Transverse colon (tissue), 4 donors: ENCODE data around the gene DHRS1. TPM values are rescaled to one million over a fixed set of nuclear protein-coding genes. Genes with fewer than 3 reads are reported as not detected.

Experiments
- DNase-seq: peaks from one replicate; pipeline ENCODE4 v3.0.0-alpha.2; 2019
- H3K27ac ChIP-seq, 4 donors: fragments of 200-600 bp; sonication (generic); 2 replicates each; pipeline ENCODE4 v1.5.1; 2016 to 2018; ENCODE audit warnings: inconsistent platforms in 4 of 4
- H3K27me3 ChIP-seq: fragments of 200-600 bp; sonication (generic); 2 replicates; pipeline ENCODE4 v1.5.1; 2017; ENCODE audit warnings: inconsistent platforms
- H3K36me3 ChIP-seq, 4 donors: fragments of 200-600 bp; sonication (generic); 2 replicates each; pipeline ENCODE4 v1.5.1; 2017 to 2019; ENCODE audit warnings: inconsistent platforms in 4 of 4
- H3K4me1 ChIP-seq, 4 donors: fragments of 200-600 bp; sonication (generic); 2 replicates each; pipeline ENCODE4 v1.5.1; 2017 to 2020; ENCODE audit warnings: inconsistent platforms in 4 of 4
- H3K4me3 ChIP-seq, 4 donors: fragments of 200-600 bp; sonication (generic); 1 replicate in 1 of 4; 2 replicates in 3 of 4; pipeline versions ENCODE4 v1.5.1 to v1.6.1; 2017 to 2019; ENCODE audit warnings: inconsistent platforms in 4 of 4
- H3K9me3 ChIP-seq, 2 donors: fragments of 200-600 bp; sonication (generic); 2 replicates each; pipeline ENCODE4 v1.5.1; 2017 to 2019; ENCODE audit warnings: inconsistent platforms in 2 of 2
- CTCF ChIP-seq, 5 experiments: fragments of 200-600 bp in 3 of 5; fragments of 450-650 bp in 2 of 5; sonication (generic) in 3 of 5; IDR thresholded peaks; 1 replicate in 2 of 5; 2 replicates in 3 of 5; pipeline ENCODE4 v1.5.1; 2016 to 2017; ENCODE audit warnings: antibody characterized with exemption in 5 of 5, inconsistent platforms in 3 of 5, mild to moderate bottlenecking in 2 of 5, moderate library complexity in 1 of 5
- EP300 ChIP-seq: sonication (generic); formaldehyde crosslinking; IDR thresholded peaks from one replicate; pipeline ENCODE4 v1.6.1; 2017; ENCODE audit warnings: antibody characterized with exemption, low read depth
- POLR2A ChIP-seq: fragments of 450-650 bp; IDR thresholded peaks from one replicate; pipeline ENCODE4 v1.6.1; 2016; ENCODE audit warnings: antibody characterized with exemption, mild to moderate bottlenecking, moderate library complexity
- POLR2AphosphoS5 ChIP-seq, 3 donors: sonication (generic); formaldehyde crosslinking; IDR thresholded peaks; one replicate each; pipeline ENCODE4 v1.6.1; 2016; ENCODE audit warnings: antibody characterized with exemption in 3 of 3
- WGBS, 2 donors: methylation state at CpG; one replicate each; pipeline ENCODE4 v1.1.5; 2018; ENCODE audit warnings: low coverage in 1 of 2; 5-methylcytosine and 5-hydroxymethylcytosine counted together
- in situ Hi-C, 4 donors: fragments of 200-750 bp; cut with MboI; loops; one replicate each; pipeline versions ENCODE4 v1.15.0 to v1.15.1; 2017; ENCODE audit warnings: low sequenced_read_pairs in 3 of 4, low pct_ligation_motif_present in 1 of 4, low pct_unique_long_range_greater_than_20kb in 1 of 4
- intact Hi-C: fragments of 100-400 bp; cut with DNase I; formaldehyde crosslinking; loops from one replicate; pipeline ENCODE4 v1.15.1; 2023; ENCODE audit warnings: low total_unique reads
- total RNA-seq, 4 donors: library from RNA; depleted of rRNA; stranded (reverse); fragments of >200 nt; gene quantifications; one replicate each; pipeline ENCODE4 v1.1.0, GENCODE V29; 2016

Gene DHRS1
- total RNA-seq, 4 donors from 2014 or later = 84.2 to 106 (median 94.6) TPM

GRCh38 chr14:24278424-24278823, 21.2 kb downstream of the DHRS1 start:
- no peak overlapping the region for H3K27ac ChIP-seq
- intact Hi-C loops (no loop called here), in situ Hi-C loops (no loop called here)
- H3K4me1 ChIP-seq = no peaks in the 10 kb centered on the region
- WGBS, 2 donors = 82 to 89% methylated on average over 2 to 5 of the region's 5 CpGs
- no peaks in the 10 kb centered on the region for H3K9me3 ChIP-seq
- H3K36me3 ChIP-seq = no peaks in the 10 kb centered on the region
- H3K27me3 ChIP-seq = no peaks in the 10 kb centered on the region
- TF ChIP-seq POLR2AphosphoS5 (IDR thresholded peaks at IDR 0.05) = no peak
- no peak for TF ChIP-seq CTCF (IDR thresholded peaks at IDR 0.05)
- TF ChIP-seq EP300 = no peak
- no peak for TF ChIP-seq POLR2A
- DNase-seq = no peak
- no peak overlapping the region for H3K4me3 ChIP-seq

- peak overlapping the region in 3 of 4 donors; percentile 29 to 51 (median 44) for H3K27ac ChIP-seq
- H3K4me3 ChIP-seq = no peak overlapping the region
- H3K36me3 ChIP-seq = no peaks in the 10 kb centered on the region
- intact Hi-C loops (no loop called here), in situ Hi-C loops (no loop called here)
- H3K4me1 ChIP-seq = no peaks in the 10 kb centered on the region
- TF ChIP-seq CTCF (IDR thresholded peaks at IDR 0.05) (no peak), POLR2AphosphoS5 (IDR thresholded peaks at IDR 0.05) (no peak), POLR2A (no peak), EP300 (no peak)
- H3K9me3 ChIP-seq = no peaks in the 10 kb centered on the region
- 70 to 78% methylated on average over 3 to 11 of the region's 11 CpGs for WGBS, 2 donors
- no peaks in the 10 kb centered on the region for H3K27me3 ChIP-seq
- peak; percentile 24 for DNase-seq
These were observed 21.8 kb downstream of the DHRS1 start for GRCh38 chr14:24277606-24278321.

GRCh38 chr14:24277071-24277470, 22.5 kb downstream of the DHRS1 start:
- H3K36me3 ChIP-seq = no peaks in the 10 kb centered on the region
- H3K4me3 ChIP-seq = no peak overlapping the region
- DNase-seq = no peak
- H3K27ac ChIP-seq = peak overlapping the region in 2 of 4 donors; percentile 29 to 44
- TF ChIP-seq POLR2A = no peak
- no peak for TF ChIP-seq POLR2AphosphoS5 (IDR thresholded peaks at IDR 0.05)
- TF ChIP-seq EP300 = no peak
- TF ChIP-seq CTCF (IDR thresholded peaks at IDR 0.05) = no peak
- no peaks in the 10 kb centered on the region for H3K27me3 ChIP-seq
- H3K4me1 ChIP-seq = peaks cover 0 to 6% (median 0%) of the 10 kb centered on the region in 4 donors
- in situ Hi-C loops = no loop called here
- intact Hi-C loops = no loop called here
- H3K9me3 ChIP-seq = no peaks in the 10 kb centered on the region
- 86 to 89% methylated on average over 1 to 6 of the region's 6 CpGs for WGBS, 2 donors

GRCh38 chr14:24274101-24274543, 25.5 kb downstream of the DHRS1 start:
- intact Hi-C loops (no loop called here), in situ Hi-C loops (no loop called here)
- 59 to 91% methylated on average over 2 to 3 of the region's 3 CpGs for WGBS, 2 donors

More at GRCh38 chr14:24274101-24274543, 25.5 kb downstream of the DHRS1 start:
- H3K4me3 ChIP-seq = no peak overlapping the region
- peak overlapping the region in 2 of 4 donors; percentile 12 to 23 for H3K27ac ChIP-seq
- H3K4me1 ChIP-seq = peaks cover 0 to 15% (median 2%) of the 10 kb centered on the region in 4 donors
- H3K36me3 ChIP-seq = no peaks in the 10 kb centered on the region
- no peaks in the 10 kb centered on the region for H3K27me3 ChIP-seq
- H3K9me3 ChIP-seq = no peaks in the 10 kb centered on the region
- TF ChIP-seq POLR2A (no peak), POLR2AphosphoS5 (IDR thresholded peaks at IDR 0.05) (no peak), EP300 (no peak), CTCF (IDR thresholded peaks at IDR 0.05) (no peak)
- no peak for DNase-seq
